ENCODE measurements around the gene CBLIF.

Gene CBLIF

DNA sequence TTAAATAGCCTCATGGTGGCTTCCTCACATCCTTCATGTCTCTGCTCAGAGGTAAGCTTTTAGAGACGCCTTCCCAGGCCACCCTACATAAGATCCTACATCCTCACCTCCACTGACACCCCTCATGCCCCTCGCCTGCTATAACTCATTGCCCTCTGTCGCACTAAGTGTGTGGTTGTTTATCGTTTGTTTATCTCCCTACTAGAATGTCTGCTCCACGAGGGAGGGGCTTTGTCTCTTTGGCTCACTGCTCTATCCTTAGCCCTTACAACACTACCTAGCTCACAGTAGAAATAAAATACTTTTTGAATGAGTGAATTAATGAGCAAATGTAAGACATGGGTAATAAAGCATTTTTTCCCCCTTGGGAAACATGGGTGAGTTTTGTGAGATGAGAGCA lies 1.3 kb upstream of the CBLIF start:
- no peak for DNase-seq (ENCODE audit: extremely low read depth, low read depth)
- TF ChIP-seq, protein P1, sequence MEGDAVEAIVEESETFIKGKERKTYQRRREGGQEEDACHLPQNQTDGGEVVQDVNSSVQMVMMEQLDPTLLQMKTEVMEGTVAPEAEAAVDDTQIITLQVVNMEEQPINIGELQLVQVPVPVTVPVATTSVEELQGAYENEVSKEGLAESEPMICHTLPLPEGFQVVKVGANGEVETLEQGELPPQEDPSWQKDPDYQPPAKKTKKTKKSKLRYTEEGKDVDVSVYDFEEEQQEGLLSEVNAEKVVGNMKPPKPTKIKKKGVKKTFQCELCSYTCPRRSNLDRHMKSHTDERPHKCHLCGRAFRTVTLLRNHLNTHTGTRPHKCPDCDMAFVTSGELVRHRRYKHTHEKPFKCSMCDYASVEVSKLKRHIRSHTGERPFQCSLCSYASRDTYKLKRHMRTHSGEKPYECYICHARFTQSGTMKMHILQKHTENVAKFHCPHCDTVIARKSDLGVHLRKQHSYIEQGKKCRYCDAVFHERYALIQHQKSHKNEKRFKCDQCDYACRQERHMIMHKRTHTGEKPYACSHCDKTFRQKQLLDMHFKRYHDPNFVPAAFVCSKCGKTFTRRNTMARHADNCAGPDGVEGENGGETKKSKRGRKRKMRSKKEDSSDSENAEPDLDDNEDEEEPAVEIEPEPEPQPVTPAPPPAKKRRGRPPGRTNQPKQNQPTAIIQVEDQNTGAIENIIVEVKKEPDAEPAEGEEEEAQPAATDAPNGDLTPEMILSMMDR (IDR thresholded peaks at IDR 0.05; ENCODE audit: low read depth, low read length) = no peak

DNA sequence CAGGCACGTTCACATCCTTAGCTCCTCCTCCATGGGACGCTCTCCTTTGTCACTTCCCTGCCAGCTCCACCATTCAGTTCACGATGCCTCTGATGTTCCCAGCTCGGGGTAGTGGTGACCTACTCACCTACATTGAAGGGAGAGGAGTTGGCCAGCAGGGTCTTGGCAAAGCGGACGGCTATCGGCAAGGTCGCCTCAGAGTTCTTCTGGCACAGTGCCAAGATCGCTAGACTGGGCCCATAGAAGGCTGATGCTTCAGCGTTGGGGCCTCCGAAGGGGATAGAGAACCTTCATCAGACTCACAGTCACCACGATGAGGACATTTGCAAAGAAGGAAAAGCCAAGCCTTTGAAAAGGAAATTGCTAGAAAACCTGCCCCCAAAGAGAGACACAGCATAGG lies 3.0 kb downstream of the CBLIF start:
- DNase-seq (ENCODE audit: extremely low read depth, low read depth) = no peak
- TF ChIP-seq, protein P1 (IDR thresholded peaks at IDR 0.05; ENCODE audit: low read depth, low read length) = no peak

DNA sequence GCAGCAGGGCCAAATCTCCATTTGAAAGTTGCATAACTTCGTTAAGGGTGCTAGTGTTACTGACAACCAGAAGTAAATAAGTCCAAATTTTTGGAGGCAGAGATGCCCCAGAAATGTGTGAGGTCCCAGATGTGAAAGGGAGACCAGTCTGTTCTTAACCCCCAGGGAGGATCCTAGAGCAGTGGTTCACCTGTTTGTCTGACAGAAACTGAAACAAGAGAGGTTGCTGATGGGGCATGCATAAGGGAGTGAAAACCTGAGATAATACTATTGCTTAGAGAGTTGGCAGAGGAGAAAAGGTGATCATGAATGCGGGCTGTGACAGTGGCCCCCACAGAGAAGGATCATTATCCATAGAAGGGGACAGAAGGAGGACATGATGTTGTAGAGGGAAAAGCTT lies 3.8 kb downstream of the CBLIF start:
- TF ChIP-seq, protein P1 (IDR thresholded peaks at IDR 0.05; ENCODE audit: low read depth, low read length) = no peak
- DNase-seq (ENCODE audit: extremely low read depth, low read depth) = no peak

DNA sequence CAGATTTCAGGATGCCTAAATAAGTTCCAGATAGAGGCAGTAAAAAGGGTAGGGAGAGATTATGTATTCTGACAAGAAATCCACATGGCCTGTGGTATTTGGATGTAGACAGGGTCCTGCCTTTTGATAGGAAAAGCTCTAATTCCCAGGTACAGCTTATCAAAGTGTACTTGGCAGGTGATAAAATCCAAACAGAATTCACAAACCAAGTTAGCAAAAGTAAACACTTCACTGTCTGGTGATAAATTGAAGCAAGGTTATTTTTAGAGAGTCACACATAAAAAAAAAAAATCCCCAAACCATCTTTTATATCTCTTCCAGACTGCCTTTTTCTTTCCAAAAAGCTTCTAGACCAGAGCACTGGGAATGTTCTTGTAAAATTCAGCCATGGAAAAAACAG lies 5.7 kb downstream of the CBLIF start:
- TF ChIP-seq, protein P1 (IDR thresholded peaks at IDR 0.05; ENCODE audit: low read depth, low read length) = no peak
- no peak for DNase-seq (ENCODE audit: extremely low read depth, low read depth)

DNA sequence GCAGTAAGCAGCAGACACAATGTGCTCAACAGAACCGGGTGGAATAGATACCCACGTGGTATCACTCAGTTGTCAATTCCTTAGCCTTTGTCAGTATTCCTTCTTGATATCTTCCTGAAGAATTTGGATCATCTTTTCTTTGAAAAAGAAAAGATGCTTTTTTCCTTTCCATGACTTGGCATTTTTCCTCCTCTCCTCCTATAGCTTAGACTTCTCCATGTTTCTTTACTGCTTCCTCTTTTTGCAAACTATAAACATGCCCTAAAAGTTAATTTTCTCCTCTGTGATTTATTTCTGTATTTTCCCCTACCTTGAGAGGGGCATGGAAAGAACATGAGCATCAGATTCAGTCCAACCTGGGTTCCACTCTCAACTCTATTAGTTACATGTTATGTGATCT lies 11.7 kb downstream of the CBLIF start:
- TF ChIP-seq, protein P1 (IDR thresholded peaks at IDR 0.05; ENCODE audit: low read depth, low read length) = no peak
- DNase-seq (ENCODE audit: extremely low read depth, low read depth) = no peak

DNA sequence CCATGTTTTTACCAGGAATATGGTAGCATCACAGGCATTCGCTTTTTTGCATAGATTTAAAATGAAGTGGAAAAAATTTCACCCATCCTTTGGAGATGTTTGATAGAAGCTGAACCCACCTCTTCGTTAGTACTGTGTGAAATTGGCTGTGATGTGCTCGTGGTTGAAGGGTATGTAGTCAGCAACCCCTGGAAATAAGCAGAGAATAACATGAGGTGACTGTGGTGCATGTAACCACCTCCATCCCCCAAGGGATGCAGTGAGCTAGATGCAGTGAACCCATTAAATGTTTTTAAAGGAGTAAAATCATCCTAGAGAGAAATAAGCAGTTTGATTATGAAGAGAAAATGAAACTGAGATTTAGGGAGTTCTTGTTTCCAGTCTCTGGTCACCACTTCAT lies 15.9 kb downstream of the CBLIF start:
- no peak for DNase-seq (ENCODE audit: extremely low read depth, low read depth)
- TF ChIP-seq, protein P1 (IDR thresholded peaks at IDR 0.05; ENCODE audit: low read depth, low read length) = no peak

DNA sequence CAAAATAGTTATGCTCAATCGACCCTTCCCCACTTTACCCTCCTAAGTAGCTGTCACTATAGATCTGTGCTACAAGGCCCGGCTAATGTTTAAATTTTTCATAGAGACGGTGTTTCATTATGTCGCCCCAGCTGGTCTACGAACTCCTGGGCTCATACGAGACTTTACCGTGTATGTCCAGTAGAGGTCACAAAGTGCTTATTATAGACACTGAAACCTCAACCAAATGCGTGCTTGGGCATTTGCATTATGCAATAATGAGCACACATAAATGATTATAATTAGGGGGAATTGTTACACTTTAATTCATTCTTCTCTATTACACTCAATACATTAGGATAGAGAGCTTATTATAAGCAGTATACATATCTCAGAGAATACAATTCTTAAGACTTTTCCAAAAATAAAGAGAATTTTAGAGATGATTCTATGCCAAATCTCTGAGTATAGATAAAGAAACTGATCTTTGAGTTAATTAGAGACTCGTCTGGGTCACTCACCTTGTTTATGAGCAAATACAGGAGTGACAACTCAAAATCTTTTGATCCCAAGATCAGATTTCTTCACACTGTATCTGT lies 22.2 kb downstream of the CBLIF start:
- TF ChIP-seq, protein P1 (IDR thresholded peaks at IDR 0.05; ENCODE audit: low read depth, low read length) = peak; percentile 58
- DNase-seq (ENCODE audit: extremely low read depth, low read depth) = peak; percentile 10
